Hepatocyte (in vitro differentiated cells): ENCODE results near the gene TMEM164.

Experiments used
- EZH2 ChIP-seq: fragments of 200-600 bp; sonication (generic); IDR thresholded peaks from 2 replicates; pipeline ENCODE4 v1.6.1; 2016; ENCODE audit warnings: antibody characterized with exemption, mild to moderate bottlenecking, borderline replicate concordance
- TF ChIP-seq, protein P1 (sequence below): fragments of 200-600 bp; sonication (generic); IDR thresholded peaks from 2 replicates; pipeline ENCODE4 v1.5.1; 2016; ENCODE audit warnings: antibody characterized with exemption, mild to moderate bottlenecking; ENCODE audit not compliant: poor library complexity

DNA sequence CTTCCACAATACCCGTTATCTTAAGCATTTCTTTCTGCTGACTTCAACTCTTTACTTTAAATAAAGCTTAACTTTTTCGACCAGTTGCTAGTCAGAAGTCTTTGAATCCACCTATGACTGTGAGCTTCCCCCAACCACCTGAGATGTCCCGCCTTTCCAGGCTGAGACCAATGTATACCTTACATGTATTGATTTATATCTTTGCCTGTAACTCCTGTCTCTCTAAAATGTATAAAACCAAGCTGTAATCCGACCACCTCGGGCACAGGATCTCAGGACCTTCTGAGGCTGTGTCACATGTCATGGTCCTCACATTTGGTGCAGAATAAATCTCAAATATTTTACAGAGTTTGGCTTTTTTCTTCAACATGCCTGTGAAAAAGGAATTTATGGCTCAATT lies 2.9 kb upstream of the TMEM164 start:
- TF ChIP-seq, protein P1, sequence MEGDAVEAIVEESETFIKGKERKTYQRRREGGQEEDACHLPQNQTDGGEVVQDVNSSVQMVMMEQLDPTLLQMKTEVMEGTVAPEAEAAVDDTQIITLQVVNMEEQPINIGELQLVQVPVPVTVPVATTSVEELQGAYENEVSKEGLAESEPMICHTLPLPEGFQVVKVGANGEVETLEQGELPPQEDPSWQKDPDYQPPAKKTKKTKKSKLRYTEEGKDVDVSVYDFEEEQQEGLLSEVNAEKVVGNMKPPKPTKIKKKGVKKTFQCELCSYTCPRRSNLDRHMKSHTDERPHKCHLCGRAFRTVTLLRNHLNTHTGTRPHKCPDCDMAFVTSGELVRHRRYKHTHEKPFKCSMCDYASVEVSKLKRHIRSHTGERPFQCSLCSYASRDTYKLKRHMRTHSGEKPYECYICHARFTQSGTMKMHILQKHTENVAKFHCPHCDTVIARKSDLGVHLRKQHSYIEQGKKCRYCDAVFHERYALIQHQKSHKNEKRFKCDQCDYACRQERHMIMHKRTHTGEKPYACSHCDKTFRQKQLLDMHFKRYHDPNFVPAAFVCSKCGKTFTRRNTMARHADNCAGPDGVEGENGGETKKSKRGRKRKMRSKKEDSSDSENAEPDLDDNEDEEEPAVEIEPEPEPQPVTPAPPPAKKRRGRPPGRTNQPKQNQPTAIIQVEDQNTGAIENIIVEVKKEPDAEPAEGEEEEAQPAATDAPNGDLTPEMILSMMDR: no peak
- no peak for TF ChIP-seq EZH2
